Measurements from ENCODE around the gene PRRG3.

DNA sequence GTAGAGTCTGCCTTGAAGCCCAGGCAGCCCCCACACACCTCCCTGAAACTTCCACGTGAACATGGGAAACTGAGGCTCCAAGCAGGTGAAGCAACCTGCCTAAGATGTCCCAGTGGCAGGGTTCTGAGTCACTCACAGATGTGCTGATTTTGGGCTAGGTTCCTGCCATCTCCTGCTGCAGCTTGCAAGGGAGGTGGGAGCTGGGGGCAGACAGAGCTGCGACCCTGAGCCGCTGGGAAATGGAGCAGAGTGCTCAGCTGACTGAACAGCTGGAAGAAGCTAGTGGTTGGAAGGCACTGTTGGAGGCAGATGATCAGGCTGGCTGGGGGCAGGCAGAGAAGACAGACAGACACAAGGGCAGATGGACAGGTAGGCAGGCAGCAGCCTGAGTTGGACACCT is 17.0 kb downstream of the PRRG3 start:
- TF ChIP-seq, protein P1, sequence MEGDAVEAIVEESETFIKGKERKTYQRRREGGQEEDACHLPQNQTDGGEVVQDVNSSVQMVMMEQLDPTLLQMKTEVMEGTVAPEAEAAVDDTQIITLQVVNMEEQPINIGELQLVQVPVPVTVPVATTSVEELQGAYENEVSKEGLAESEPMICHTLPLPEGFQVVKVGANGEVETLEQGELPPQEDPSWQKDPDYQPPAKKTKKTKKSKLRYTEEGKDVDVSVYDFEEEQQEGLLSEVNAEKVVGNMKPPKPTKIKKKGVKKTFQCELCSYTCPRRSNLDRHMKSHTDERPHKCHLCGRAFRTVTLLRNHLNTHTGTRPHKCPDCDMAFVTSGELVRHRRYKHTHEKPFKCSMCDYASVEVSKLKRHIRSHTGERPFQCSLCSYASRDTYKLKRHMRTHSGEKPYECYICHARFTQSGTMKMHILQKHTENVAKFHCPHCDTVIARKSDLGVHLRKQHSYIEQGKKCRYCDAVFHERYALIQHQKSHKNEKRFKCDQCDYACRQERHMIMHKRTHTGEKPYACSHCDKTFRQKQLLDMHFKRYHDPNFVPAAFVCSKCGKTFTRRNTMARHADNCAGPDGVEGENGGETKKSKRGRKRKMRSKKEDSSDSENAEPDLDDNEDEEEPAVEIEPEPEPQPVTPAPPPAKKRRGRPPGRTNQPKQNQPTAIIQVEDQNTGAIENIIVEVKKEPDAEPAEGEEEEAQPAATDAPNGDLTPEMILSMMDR (IDR thresholded peaks at IDR 0.05; ENCODE audit: extremely low read depth in 1 of 2, insufficient read depth in 1 of 2, low read depth in 1 of 2, low read length in 2 of 2): no peak
- TF ChIP-seq FOS (IDR thresholded peaks at IDR 0.05; ENCODE audit: borderline replicate concordance, insufficient read depth, low read length) (no peak), EZH2 (IDR thresholded peaks at IDR 0.05; ENCODE audit: borderline replicate concordance, low read depth, low read length, severe bottlenecking) (no peak), POLR2A (IDR thresholded peaks at IDR 0.05; ENCODE audit: low read depth, low read length) (no peak), JUN (IDR thresholded peaks at IDR 0.05; ENCODE audit: borderline replicate concordance, insufficient read depth, insufficient read length, low read depth) (no peak)
- TF ChIP-seq, protein P2, sequence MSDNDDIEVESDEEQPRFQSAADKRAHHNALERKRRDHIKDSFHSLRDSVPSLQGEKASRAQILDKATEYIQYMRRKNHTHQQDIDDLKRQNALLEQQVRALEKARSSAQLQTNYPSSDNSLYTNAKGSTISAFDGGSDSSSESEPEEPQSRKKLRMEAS (IDR thresholded peaks at IDR 0.05; ENCODE audit: insufficient read depth, insufficient read length): no peak
